Measurements from ENCODE around the gene EIF3L. TPM values are rescaled to one million over a fixed set of nuclear protein-coding genes. Genes with fewer than 3 reads are reported as not detected.

Gene EIF3L
- total RNA-seq, 2 donors from 2014 or later: 358 to 451 TPM

DNA sequence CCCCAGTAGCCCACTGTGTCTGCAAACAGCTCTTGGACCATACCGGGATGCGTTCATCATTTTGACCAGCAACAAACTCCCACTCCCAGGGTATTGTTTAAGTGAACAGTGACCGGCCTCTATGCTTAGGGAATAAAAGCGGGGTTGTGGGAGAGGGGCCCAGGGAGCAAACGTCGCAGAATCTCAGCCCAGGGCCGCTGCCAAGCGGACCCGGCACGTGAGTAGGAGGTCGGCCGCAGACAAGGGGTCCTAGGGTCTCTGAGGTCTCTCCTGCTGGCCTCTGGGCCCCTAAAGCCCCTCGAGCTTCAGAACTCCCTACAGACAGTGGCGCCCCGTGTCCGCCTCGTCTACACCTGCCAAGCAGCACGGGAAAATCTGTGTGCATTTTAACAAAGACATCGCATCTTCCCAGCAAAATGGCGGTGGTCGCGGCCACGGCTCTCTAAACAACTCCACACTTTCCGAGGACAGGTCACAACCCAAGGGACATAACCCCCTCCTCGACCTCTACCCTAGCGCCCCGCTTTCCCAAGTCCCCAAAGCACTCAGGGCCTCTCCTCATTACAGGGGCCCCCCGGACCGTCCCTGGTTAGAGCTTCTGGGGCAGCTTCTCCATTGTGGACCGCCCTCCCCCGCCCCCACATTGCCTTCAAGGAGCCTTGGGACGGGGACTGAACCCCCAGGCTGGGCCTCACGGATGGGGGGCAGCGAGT lies 45.4 kb upstream of the EIF3L start:
- peak; percentile 37 for DNase-seq
- peak overlapping the region in 1 of 2 donors; percentile 85 for H3K9ac ChIP-seq (ENCODE audit: low read depth in 2 of 2, low read length in 2 of 2)
- intact Hi-C loops (cut with DNase I): no loop called here
- H3K36me3 ChIP-seq: no peaks in the 10 kb centered on the region
- H3K4me1 ChIP-seq: peaks cover 4% of the 10 kb centered on the region
- no peak overlapping the region for H3K27ac ChIP-seq
- no peaks in the 10 kb centered on the region for H3K27me3 ChIP-seq
- no peaks in the 10 kb centered on the region for H3K9me3 ChIP-seq
- no peak for TF ChIP-seq CTCF (IDR thresholded peaks at IDR 0.05)
- H3K4me3 ChIP-seq: no peak overlapping the region

DNA sequence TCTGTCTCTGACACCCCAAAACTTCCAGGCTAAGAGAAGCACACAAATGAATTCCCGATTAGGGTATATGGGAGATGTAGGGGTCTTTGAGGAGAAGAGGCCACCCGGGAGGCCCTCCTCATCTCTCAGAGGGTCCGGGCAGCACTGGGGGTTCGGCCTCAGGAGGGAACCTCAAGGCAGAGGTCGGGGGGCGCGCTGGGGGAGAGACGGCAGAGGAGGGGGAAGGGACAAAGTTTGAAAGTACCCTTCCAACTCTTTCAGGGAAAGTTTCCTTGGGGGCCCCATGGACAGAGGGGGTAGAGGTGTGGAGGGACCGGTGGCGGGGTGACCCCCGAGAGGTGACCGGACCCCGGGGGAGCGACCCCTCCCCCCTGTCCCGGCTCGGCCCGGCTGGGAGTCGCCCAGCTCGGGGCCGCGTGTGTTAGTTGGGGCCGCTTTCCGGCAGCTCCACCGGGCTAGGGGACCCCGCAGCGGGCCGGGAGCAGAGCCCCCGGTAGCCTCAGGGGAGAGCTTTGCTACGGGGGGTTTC lies 44.8 kb upstream of the EIF3L start:
- Histone ChIP-seq H3K9me3 (no peaks in the 10 kb centered on the region), H3K9ac (ENCODE audit: low read depth in 2 of 2, low read length in 2 of 2) (peak overlapping the region; percentile 85 to 96), H3K27ac (peak overlapping the region; percentile 68), H3K36me3 (no peaks in the 10 kb centered on the region), H3K27me3 (no peaks in the 10 kb centered on the region), H3K4me1 (peaks cover 4% of the 10 kb centered on the region), H3K4me3 (peak overlapping the region; percentile 60)
- peak; percentile 36 for DNase-seq
- TF ChIP-seq CTCF (IDR thresholded peaks at IDR 0.05): no peak
- intact Hi-C loops (cut with DNase I): no loop called here

DNA sequence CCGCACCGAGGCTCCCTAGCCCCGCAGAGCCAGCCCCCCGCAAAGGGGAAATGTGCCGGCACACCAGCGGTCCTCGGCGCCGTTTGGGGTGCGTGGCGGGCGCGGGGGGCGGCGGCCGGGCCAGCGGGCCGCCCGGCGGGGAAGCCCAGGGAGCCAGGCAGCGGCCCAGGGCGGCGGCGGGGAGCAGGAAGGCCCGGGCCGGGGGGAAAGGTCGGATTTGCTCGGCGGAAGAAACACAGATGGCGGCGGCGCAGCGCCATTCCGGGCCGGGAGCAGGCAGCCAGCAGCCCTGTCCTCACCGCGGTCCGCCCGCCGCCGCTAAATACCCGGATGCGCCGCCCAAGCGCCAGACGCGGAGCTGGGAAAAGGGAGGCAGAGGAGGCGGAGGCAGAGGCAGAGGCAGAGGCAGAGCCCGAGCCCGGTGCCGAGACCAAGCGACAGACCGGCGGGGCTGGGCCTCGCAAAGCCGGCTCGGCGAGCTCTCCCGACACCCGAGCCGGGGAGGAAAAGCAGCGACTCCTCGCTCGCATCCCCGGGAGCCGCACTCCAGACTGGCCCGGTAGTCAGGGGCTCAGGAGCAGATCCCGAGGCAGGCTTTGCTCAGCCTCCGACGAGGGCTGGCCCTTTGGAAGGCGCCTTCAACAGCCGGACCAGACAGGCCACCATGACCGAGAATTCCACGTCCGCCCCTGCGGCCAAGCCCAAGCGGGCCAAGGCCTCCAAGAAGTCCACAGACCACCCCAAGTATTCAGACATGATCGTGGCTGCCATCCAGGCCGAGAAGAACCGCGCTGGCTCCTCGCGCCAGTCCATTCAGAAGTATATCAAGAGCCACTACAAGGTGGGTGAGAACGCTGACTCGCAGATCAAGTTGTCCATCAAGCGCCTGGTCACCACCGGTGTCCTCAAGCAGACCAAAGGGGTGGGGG lies 44.1 kb upstream of the EIF3L start:
- intact Hi-C loops (cut with DNase I): no loop called here
- H3K4me3 ChIP-seq: peak overlapping the region; percentile 60
- peaks cover 4% of the 10 kb centered on the region for H3K4me1 ChIP-seq
- H3K27ac ChIP-seq: peak overlapping the region; percentile 68
- H3K9me3 ChIP-seq: no peaks in the 10 kb centered on the region
- no peak for TF ChIP-seq CTCF (IDR thresholded peaks at IDR 0.05)
- H3K27me3 ChIP-seq: no peaks in the 10 kb centered on the region
- peak overlapping the region; percentile 85 to 96 for H3K9ac ChIP-seq (ENCODE audit: low read depth in 2 of 2, low read length in 2 of 2)
- DNase-seq: peak; percentile 93
- no peaks in the 10 kb centered on the region for H3K36me3 ChIP-seq

DNA sequence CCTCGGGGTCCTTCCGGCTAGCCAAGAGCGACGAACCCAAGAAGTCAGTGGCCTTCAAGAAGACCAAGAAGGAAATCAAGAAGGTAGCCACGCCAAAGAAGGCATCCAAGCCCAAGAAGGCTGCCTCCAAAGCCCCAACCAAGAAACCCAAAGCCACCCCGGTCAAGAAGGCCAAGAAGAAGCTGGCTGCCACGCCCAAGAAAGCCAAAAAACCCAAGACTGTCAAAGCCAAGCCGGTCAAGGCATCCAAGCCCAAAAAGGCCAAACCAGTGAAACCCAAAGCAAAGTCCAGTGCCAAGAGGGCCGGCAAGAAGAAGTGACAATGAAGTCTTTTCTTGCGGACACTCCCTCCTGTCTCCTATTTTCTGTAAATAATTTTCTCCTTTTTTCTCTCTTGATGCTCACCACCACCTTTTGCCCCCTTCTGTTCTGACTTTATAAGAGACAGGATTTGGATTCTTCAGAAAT lies 43.4 kb upstream of the EIF3L start:
- Histone ChIP-seq H3K9me3 (no peaks in the 10 kb centered on the region), H3K4me3 (peak overlapping the region; percentile 60), H3K27me3 (no peaks in the 10 kb centered on the region), H3K4me1 (peaks cover 4% of the 10 kb centered on the region), H3K27ac (peak overlapping the region; percentile 68), H3K9ac (ENCODE audit: low read depth in 2 of 2, low read length in 2 of 2) (peak overlapping the region; percentile 80 to 96), H3K36me3 (no peaks in the 10 kb centered on the region)
- intact Hi-C loops (cut with DNase I): no loop called here
- peak; percentile 58 for DNase-seq
- no peak for TF ChIP-seq CTCF (IDR thresholded peaks at IDR 0.05)

All from colonic mucosa (tissue), 4 donors.